HS-5 (cell line): ENCODE measurements around the gene RTN4RL1.
A peak's percentile ranks its signal among the peaks of the same experiment; 100 is the strongest.

Source experiments
- DNase-seq: peaks from one replicate; pipeline ENCODE4 v3.0.0-alpha.2; 2012; ENCODE audit warnings: low read depth

The RTN4RL1 gene

GRCh38 chr17:1919201-1919600 lies 105.9 kb downstream of the RTN4RL1 start:
- no peak for DNase-seq

DNA sequence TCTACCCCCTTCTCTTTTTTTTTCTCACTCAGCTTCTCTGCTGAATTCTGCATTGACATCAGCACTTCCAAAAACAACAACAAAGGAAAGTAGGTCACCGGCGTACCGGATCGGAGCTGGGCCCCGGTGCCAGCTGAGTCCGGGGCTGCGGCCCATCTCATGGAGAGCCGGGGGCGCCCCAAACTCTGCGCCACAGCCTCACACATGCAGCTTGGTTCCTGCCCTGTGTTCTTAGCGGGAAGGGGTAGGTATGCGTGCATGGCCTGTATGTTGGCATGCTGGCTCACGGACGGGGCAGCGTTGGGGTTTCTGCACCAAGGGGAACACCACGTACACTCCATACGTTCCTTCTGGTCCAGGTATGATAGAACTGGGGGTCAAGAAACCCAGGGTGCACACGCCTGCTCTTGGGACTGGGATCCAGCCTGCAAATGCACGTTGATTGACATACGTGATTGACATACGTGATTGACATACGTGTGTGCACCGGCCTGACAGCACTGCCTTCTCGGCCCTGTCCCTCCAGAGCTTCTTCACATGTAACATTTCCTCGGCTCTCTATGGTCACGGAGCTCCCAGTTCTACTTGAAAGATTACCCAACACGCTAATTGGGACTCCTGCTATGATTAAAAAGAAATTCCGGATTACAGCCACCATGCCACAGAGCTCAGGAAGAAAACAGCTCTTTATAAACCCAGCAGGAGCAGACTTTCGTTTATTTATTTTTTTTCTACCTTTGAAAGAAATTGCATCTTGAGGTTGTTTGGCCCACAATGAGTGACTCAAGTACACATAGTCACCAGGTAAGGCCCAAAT lies 106.6 kb downstream of the RTN4RL1 start:
- DNase-seq: no peak

- no peak for DNase-seq
Measured at GRCh38 chr17:1916963-1917715, 108.0 kb downstream of the RTN4RL1 start.

- DNase-seq: no peak
Measured at GRCh38 chr17:1916316-1916715, 108.8 kb downstream of the RTN4RL1 start.

- no peak for DNase-seq
Measured at GRCh38 chr17:1915889-1916288, 109.2 kb downstream of the RTN4RL1 start.

DNA sequence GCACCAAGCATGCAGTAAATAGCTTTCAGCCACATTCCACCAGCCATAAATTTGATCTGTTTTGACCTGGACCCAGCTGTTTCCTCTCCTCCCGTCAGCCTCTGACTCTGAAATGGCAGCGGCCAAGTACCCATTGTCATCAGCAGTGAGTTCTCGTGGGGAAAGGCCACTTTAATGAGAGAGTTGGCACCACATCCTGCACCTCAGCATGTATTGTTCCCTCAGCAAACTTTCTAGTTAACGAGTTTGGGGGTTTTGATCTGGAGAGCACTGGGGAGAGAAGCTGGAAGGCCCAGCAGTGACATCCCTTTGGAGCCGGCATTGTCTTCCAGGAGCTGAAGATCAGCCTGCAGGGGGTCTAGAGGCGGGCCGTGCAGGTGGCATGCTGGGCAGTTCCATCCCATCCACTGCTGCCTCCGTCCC lies 110.5 kb downstream of the RTN4RL1 start:
- no peak for DNase-seq

- no peak for DNase-seq
Measured at GRCh38 chr17:1913702-1914101, 111.4 kb downstream of the RTN4RL1 start.

GRCh38 chr17:1912146-1912545 lies 113.0 kb downstream of the RTN4RL1 start:
- no peak for DNase-seq

DNA sequence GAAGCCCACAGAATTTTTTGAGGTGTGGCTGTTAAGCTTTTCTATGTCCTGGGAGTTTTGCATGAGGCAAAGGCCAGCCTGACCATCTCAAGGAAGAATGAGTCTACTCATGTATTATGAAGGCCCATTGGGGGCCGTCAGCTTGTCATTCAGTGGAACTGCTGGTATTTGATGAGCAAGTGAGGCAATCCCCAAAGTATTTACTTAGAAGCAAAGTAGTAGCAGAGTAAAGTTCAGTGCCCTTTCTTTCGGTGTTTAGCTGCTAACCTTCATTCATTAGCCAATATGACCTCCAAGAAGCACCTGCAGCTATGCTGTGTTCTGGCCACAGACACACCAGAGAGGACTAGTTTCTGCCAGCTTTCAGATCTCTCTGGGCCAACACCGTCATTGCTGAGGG lies 115.1 kb downstream of the RTN4RL1 start:
- no peak for DNase-seq

DNA sequence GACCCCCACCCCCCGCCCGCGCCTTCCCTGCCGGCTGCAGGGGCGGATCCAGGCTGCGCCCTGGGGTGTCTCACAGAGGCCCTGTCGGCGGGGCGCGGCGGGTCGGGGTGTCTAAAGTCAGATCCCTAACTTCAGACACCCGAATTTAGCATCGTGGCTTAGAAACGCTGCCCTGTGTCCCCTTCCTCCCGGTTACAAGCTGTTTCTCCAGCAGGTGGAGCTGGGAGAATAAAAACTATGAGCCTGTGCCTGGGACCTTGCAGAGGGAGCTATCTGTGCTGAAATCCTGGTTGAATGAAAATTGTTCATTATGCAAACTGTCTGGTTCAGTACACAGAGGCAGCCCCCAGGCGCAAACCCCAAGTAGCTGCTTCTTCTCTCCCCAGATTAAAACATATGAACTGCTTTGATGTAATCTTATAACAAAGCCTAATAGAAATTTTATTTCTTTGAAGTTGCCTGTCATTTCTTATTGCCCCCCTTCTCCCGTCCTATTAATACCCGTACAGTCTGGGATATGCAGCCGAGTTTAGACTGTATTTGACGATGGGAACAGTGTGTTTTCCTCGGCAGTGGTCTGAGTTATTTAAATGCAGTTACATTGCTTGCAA lies 116.3 kb downstream of the RTN4RL1 start:
- peak; percentile 25 for DNase-seq

DNA sequence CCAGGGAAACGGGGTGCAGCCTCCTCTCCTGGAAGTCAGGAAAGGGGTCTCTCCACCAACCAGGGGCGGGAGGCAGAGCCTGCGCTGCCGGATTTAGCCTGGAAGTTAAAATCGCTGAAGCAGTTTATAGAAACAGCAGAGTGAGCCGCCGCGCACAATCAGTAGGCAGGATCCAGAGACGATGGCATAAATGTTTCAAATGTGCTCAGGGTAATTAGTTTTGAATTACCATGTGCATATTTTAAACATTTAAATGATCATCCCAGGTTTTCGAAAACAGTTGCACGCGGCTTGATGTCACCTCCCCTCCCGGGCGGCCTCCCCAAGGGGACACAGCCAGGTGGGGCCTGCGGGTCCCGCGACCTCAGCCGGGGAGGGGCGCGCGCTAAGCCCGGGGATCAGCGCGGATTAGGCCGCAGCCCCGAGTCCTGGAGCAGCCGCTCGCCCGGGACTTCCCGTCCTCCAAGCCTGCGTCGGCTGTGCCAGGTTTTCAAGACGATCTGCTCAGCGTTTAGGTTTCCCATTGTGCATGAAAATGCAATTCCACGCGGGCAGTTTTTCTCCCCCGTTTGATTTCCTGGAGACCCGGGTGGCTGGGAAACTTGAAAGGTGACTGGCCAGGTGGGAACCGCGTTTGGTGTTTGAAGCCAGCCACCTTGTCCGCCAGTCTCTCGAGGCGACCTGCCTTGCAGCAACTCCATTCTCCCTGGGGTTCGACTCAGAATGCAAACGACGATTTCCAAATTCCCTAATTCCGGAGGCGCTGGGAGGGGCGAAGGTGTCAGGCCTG lies 117.0 kb downstream of the RTN4RL1 start:
- DNase-seq: no peak

DNA sequence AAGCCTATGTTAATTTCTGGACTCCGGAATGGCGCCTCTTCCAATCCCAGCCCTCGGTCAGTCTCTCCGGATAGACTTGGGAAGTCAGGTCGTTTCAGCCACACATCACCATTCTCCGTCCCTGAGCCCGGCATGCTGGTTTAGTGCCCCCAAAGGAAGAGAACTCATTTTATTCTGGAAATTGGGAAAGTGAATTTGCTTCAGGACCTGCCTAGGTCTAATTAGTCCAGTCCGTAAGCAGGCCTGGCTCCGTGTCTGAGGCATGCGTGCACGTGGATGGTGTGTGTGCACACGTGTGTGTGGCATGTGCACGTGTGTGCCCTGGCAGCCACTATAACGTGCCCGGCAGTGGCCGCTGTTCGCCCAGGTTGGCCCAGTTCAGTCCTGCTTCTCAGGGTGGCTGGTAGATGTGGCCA lies 117.9 kb downstream of the RTN4RL1 start:
- no peak for DNase-seq

- DNase-seq: no peak
Measured at GRCh38 chr17:1906662-1907101, 118.5 kb downstream of the RTN4RL1 start.

GRCh38 chr17:1905190-1905913 lies 119.8 kb downstream of the RTN4RL1 start:
- DNase-seq: no peak

GRCh38 chr17:1904273-1905182 lies 120.6 kb downstream of the RTN4RL1 start:
- DNase-seq: no peak

DNA sequence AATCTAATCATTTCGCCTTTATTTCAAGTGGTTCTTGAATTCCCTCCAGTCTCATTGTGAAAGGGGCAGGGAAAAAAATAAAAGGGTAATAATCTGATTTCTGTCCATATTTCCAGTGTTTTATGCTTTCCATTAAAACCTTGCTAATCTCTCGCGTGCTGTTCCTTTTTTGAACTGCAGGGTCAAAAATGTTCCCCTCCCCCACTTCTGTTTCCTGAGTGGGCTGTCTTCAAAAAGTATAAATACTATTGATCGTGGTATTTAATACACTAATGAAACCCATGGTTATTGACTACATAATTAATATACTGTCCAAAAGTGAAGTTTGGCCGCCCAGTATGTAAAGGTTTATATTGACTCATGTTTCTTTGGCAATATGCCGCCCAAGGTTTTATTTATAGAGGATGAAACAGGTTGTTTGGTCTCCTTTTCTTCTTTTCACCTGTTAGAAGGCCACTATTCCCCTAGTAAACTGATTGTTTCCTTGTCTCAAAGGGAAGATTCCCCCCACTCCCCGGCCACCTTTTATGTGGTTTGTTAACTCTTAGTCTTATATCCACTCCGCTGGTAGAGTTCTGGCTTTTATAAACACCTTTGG lies 125.6 kb downstream of the RTN4RL1 start:
- no peak for DNase-seq

- no peak for DNase-seq
Measured at GRCh38 chr17:1898872-1899271, 126.3 kb downstream of the RTN4RL1 start.

DNA sequence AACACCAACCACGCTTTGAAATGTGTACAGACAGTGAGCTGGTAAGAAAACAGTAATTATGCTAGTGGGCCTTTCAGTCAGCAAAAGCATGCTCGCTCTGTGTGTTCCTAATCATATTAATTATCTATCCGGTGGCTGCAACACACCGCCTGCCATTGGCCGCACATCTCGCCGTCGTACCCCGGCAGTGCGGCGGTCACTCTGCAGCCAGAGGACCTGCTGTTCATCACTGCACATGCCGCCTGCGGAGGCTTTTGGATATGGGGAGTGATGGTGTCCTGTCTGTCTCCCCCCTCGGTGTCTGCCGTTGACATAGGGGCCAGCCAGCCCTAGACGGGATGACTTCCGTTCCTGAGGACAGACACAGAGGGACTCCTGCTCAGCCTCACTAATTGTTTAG lies 126.8 kb downstream of the RTN4RL1 start:
- no peak for DNase-seq

- no peak for DNase-seq
Measured at GRCh38 chr17:1897105-1897656, 128.0 kb downstream of the RTN4RL1 start.
